SIG-M5 treated with dmso at 0.1 percent for 504 hours (cell line): ENCODE measurements around the gene CXCL11.
"Not testable (repeated sequence)": the region's sequence is repeated elsewhere in the genome, so short reads cannot be mapped to it uniquely, and the experiment has no call there.

Experiments used
- DNase-seq: peaks from one replicate; lab custom pipeline; 2025; ENCODE audit not compliant: unreplicated experiment; lab: John Stamatoyannopoulos, UW

Gene CXCL11

GRCh38 chr4:76043306-76043705 is 7.4 kb upstream of the CXCL11 start:
- not testable (repeated sequence) for DNase-seq

GRCh38 chr4:76042241-76042998 is 6.5 kb upstream of the CXCL11 start:
- DNase-seq, result not testable (repeated sequence)

GRCh38 chr4:76036855-76037254 is 985 bp upstream of the CXCL11 start:
- no peak for DNase-seq

GRCh38 chr4:76035141-76035540 is 729 bp downstream of the CXCL11 start:
- DNase-seq, result peak; percentile 97

GRCh38 chr4:76029300-76029699 is 6.6 kb downstream of the CXCL11 start:
- peak; percentile 33 for DNase-seq

- DNase-seq, result peak; percentile 19
These were observed 7.5 kb downstream of the CXCL11 start for GRCh38 chr4:76028350-76028765.

- no peak for DNase-seq
These were observed 11.8 kb downstream of the CXCL11 start for GRCh38 chr4:76024065-76024464.

GRCh38 chr4:76023389-76023788 is 12.5 kb downstream of the CXCL11 start, which contains the start of gene CXCL10:
Gene CXCL10 (minus strand): TSS chr4:76023497. CDS start chr4:76023431, 66 bp downstream.
- DNase-seq, result no peak

GRCh38 chr4:76022677-76023076 is 13.2 kb downstream of the CXCL11 start:
- DNase-seq, result no peak

- DNase-seq, result peak; percentile 43
These were observed 13.8 kb downstream of the CXCL11 start for GRCh38 chr4:76022031-76022430.

GRCh38 chr4:76017056-76017686 is 18.7 kb downstream of the CXCL11 start:
- no peak for DNase-seq

GRCh38 chr4:76016393-76016792 is 19.5 kb downstream of the CXCL11 start:
- no peak for DNase-seq

GRCh38 chr4:76013540-76013939 is 22.3 kb downstream of the CXCL11 start:
- DNase-seq, result no peak

GRCh38 chr4:76012388-76012801 is 23.5 kb downstream of the CXCL11 start:
- DNase-seq, result no peak

GRCh38 chr4:76011700-76012387 is 24.0 kb downstream of the CXCL11 start:
- DNase-seq, result peak; percentile 61

GRCh38 chr4:76011018-76011670 is 24.7 kb downstream of the CXCL11 start:
- DNase-seq, result no peak

- no peak for DNase-seq
These were observed 25.3 kb downstream of the CXCL11 start for GRCh38 chr4:76010576-76010975.

- DNase-seq, result no peak
These were observed 26.6 kb downstream of the CXCL11 start for GRCh38 chr4:76009311-76009710.

GRCh38 chr4:76007089-76007862 is 28.6 kb downstream of the CXCL11 start, which contains the start of gene CXCL9:
Gene CXCL9 (minus strand): TSS chr4:76007509. CDS start chr4:76007449, 60 bp downstream.
- DNase-seq, result no peak

GRCh38 chr4:76003620-76004019 is 32.2 kb downstream of the CXCL11 start:
- no peak for DNase-seq
